WTC11 (cell line): Measurements from ENCODE around the gene FHOD1.

Experiments used
- AFF4 ChIP-seq: sonication (generic); formaldehyde crosslinking; IDR thresholded peaks from 2 replicates; pipeline ENCODE4 v1.8.1; 2023; ENCODE audit warnings: mild to moderate bottlenecking, missing genetic modification reagents, borderline replicate concordance
- CTCF ChIP-seq: fragments of 200-600 bp; IDR thresholded peaks from 2 replicates; pipeline ENCODE4 v1.8.0; 2022; ENCODE audit warnings: antibody characterized with exemption
- E2F4 ChIP-seq: sonication (generic); formaldehyde crosslinking; IDR thresholded peaks from 2 replicates; pipeline ENCODE4 v1.8.1; 2022; ENCODE audit warnings: low read depth, mild to moderate bottlenecking, moderate library complexity, missing genetic modification reagents, borderline replicate concordance
- FOXP4 ChIP-seq: sonication (generic); formaldehyde crosslinking; IDR thresholded peaks from 2 replicates; pipeline ENCODE4 v1.8.0; 2022; ENCODE audit warnings: mild to moderate bottlenecking, missing genetic modification reagents
- KAT7 ChIP-seq: sonication (generic); formaldehyde crosslinking; IDR thresholded peaks from 2 replicates; pipeline ENCODE4 v1.8.1; 2023; ENCODE audit warnings: missing genetic modification reagents, mild to moderate bottlenecking, borderline replicate concordance
- MAX ChIP-seq: sonication (generic); formaldehyde crosslinking; IDR thresholded peaks from 2 replicates; pipeline ENCODE4 v1.8.0; 2022; ENCODE audit warnings: mild to moderate bottlenecking, missing genetic modification reagents
- MYBL2 ChIP-seq: sonication (generic); formaldehyde crosslinking; IDR thresholded peaks from 2 replicates; pipeline ENCODE4 v1.8.1; 2023; ENCODE audit warnings: mild to moderate bottlenecking, moderate library complexity, missing genetic modification reagents
- NFYB ChIP-seq: sonication (generic); formaldehyde crosslinking; conservative IDR thresholded peaks from 2 replicates; pipeline ENCODE4 v1.8.0; 2022; ENCODE audit warnings: low read depth, missing genetic modification reagents
- SP1 ChIP-seq: sonication (generic); formaldehyde crosslinking; conservative IDR thresholded peaks from 2 replicates; pipeline ENCODE4 v1.8.1; 2022; ENCODE audit warnings: missing genetic modification reagents
- USF2 ChIP-seq: sonication (generic); formaldehyde crosslinking; IDR thresholded peaks from 2 replicates; pipeline ENCODE4 v1.8.1; 2023; ENCODE audit warnings: mild to moderate bottlenecking, missing genetic modification reagents, moderate library complexity
- ZNF232 ChIP-seq: sonication (generic); formaldehyde crosslinking; IDR thresholded peaks from 2 replicates; pipeline ENCODE4 v1.8.0; 2022; ENCODE audit warnings: mild to moderate bottlenecking, missing genetic modification reagents

GRCh38 chr16:67209565-67209964, 37.7 kb downstream of the FHOD1 start:
- TF ChIP-seq CTCF = no peak
- TF ChIP-seq MAX (CRISPR knock-in tag) = no peak
- no peak for TF ChIP-seq USF2 (CRISPR knock-in tag)
- TF ChIP-seq E2F4 (CRISPR knock-in tag) = no peak
- TF ChIP-seq SP1 (CRISPR knock-in tag) = no peak
- TF ChIP-seq MYBL2 = no peak
- no peak for TF ChIP-seq FOXP4 (CRISPR knock-in tag)
- TF ChIP-seq ZNF232 = no peak
- no peak for TF ChIP-seq KAT7 (CRISPR knock-in tag)
- TF ChIP-seq NFYB (CRISPR knock-in tag) = no peak
- TF ChIP-seq AFF4 (CRISPR knock-in tag) = no peak
